SJCRH30 (cell line): ENCODE data around the gene CIB1. TPM values are rescaled to one million over a fixed set of nuclear protein-coding genes. Genes with fewer than 3 reads are reported as not detected.
"Not testable (repeated sequence)": the region's sequence is repeated elsewhere in the genome, so short reads cannot be mapped to it uniquely, and the experiment has no call there.

Experiments used
- DNase-seq, 2 experiments: peaks; one replicate each; pipeline ENCODE4 v3.0.0-alpha.2; 2015 to 2020
- H3K27ac ChIP-seq: fragments of 250-450 bp; sonication (Bioruptor Pico); 2 replicates; pipeline ENCODE4 v1.5.1; 2020; ENCODE audit warnings: mild to moderate bottlenecking, moderate library complexity
- H3K27me3 ChIP-seq: fragments of 250-450 bp; sonication (Bioruptor Pico); 2 replicates; pipeline ENCODE4 v1.5.1; 2020; ENCODE audit warnings: mild to moderate bottlenecking, moderate library complexity
- H3K36me3 ChIP-seq: fragments of 250-450 bp; sonication (Bioruptor Pico); 2 replicates; pipeline ENCODE4 v1.5.1; 2020; ENCODE audit warnings: mild to moderate bottlenecking, moderate library complexity
- H3K4me1 ChIP-seq: fragments of 250-450 bp; sonication (Bioruptor Pico); 2 replicates; pipeline ENCODE4 v1.5.1; 2020; ENCODE audit warnings: mild to moderate bottlenecking, moderate library complexity
- H3K4me3 ChIP-seq: fragments of 250-450 bp; sonication (Bioruptor Pico); 2 replicates; pipeline ENCODE4 v1.5.1; 2020; ENCODE audit warnings: mild to moderate bottlenecking, moderate library complexity
- H3K9me3 ChIP-seq: fragments of 250-450 bp; sonication (Bioruptor Pico); replicated peaks from 2 replicates; pipeline ENCODE4 v1.5.1; 2020; ENCODE audit warnings: mild to moderate bottlenecking, moderate library complexity
- total RNA-seq: library from RNA; depleted of rRNA; stranded (reverse); fragments of >200 nt; shearing (Covaris generic); gene quantifications from 2 replicates; pipeline ENCODE4 v1.2.3, GENCODE V29; 2014

The CIB1 gene
- total RNA-seq, 1 experiment from 2014 or later: 12.7 TPM

- H3K27ac ChIP-seq: no peak within 1 kb of the TSS
- no peaks in the 10 kb centered on the region for H3K36me3 ChIP-seq
- 0 out of 2 replicates have a peak, but pooled peaks cover 3% of the 10 kb centered on the region for H3K4me1 ChIP-seq
- DNase-seq: peak; percentile 64 to 72
- no peaks in the 10 kb centered on the region for H3K9me3 ChIP-seq
- H3K4me3 ChIP-seq: peak within 1 kb of the TSS; percentile 98
- peaks cover 20% of the 10 kb centered on the region for H3K27me3 ChIP-seq
Measured at GRCh38 chr15:90201130-90201943, 32.4 kb downstream of the CIB1 start, which contains the start of gene SEMA4B. Gene SEMA4B, plus strand, starts transcription at chr15:90201330. Its CDS starts 249 bp downstream, at chr15:90201579.

DNA sequence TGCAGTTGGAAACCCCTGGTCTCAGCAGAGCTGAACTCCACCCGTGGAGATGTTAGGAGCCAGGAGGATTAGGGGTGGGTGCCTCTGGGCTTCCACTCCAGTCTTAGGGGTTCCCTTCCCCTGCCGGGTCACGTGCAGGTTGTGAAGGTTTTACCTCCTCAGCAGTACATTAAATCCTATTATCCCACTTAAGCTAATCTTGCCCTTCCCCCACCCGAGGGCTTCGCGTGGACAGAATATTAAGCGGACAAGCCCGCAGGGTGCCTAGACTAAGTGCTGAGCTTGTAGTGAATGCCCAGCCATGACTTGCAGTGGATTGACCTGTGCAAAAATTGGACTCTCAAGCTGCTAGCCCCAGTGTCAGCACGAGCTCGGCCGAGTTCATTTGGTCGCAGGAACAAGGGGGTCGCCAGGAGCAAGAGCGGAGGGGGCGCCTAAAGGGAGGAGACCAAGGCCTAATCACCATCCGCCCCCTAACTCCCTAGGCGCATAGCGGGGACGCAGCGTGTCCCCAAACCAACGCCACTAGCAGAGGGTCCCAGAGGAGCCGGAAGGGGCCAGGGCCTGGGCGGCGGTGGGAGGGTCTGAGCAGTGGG, 33.1 kb downstream of the CIB1 start:
- no peak for DNase-seq
- H3K27me3 ChIP-seq: peaks cover 20% of the 10 kb centered on the region
- H3K9me3 ChIP-seq: no peaks in the 10 kb centered on the region
- 0 out of 2 replicates have a peak, but pooled peaks cover 3% of the 10 kb centered on the region for H3K4me1 ChIP-seq
- H3K4me3 ChIP-seq: peak overlapping the region; percentile 98
- no peaks in the 10 kb centered on the region for H3K36me3 ChIP-seq
- no peak overlapping the region for H3K27ac ChIP-seq

GRCh38 chr15:90194655-90195054, 39.1 kb downstream of the CIB1 start:
- Histone ChIP-seq H3K4me3 (no peak overlapping the region), H3K27me3 (peaks cover 4% of the 10 kb centered on the region), H3K36me3 (no peaks in the 10 kb centered on the region), H3K4me1 (no peaks in the 10 kb centered on the region), H3K9me3 (no peaks in the 10 kb centered on the region), H3K27ac (no peak overlapping the region)
- DNase-seq: no peak

DNA sequence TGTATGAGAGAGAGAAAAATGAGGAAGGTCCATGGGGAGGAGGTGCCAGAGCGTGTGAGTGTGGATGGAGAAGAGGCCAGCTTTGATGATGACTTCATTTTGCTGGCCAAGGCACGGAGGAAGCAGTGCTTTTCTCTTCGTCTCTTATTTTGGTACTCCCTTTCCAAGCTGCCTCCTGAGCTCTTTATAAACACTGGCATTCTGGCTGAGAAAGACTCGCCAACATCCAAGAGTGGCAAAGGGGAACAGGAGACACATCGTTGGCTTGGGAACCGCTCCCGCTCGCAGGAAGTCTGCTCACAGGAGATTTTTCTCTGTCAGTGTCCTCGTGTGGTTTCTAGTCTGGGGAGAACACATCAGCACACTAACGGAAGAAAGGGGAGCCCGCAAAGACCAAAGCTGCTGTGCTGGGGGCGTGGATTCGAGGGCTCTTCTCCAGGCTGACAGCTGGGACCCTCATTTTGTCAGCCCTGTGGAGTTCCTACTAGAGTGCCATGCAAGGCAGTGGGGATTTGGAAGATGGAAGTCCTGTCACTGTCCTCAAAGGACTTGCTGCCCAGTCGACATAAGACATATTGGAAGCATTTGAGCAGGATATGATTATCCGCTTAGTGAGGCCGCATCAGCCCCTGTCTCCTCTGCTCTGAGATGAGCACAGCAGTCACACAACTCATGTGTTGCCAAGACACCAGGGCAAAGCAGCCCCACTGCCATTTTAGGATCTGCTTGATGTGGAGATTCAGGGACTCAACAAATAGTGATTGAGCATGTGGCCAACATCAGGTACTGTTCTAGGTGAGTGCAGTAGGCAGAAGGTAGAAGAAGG, 40.6 kb downstream of the CIB1 start:
- H3K27ac ChIP-seq: no peak overlapping the region
- no peak for DNase-seq

GRCh38 chr15:90191794-90192509, 41.8 kb downstream of the CIB1 start:
- Histone ChIP-seq H3K27ac (no peak overlapping the region), H3K4me1 (no peaks in the 10 kb centered on the region), H3K9me3 (no peaks in the 10 kb centered on the region), H3K4me3 (no peak overlapping the region), H3K36me3 (no peaks in the 10 kb centered on the region), H3K27me3 (0 out of 2 replicates have a peak, but pooled peaks cover 4% of the 10 kb centered on the region)
- peak; percentile 33 to 37 for DNase-seq

More for the DNA sequence above, 40.6 kb downstream of the CIB1 start:
- Histone ChIP-seq H3K4me1 (no peaks in the 10 kb centered on the region), H3K36me3 (no peaks in the 10 kb centered on the region), H3K27me3 (0 out of 2 replicates have a peak, but pooled peaks cover 4% of the 10 kb centered on the region), H3K9me3 (no peaks in the 10 kb centered on the region), H3K4me3 (no peak overlapping the region)

- no peaks in the 10 kb centered on the region for H3K36me3 ChIP-seq
- no peak for DNase-seq
- H3K9me3 ChIP-seq: no peaks in the 10 kb centered on the region
- H3K4me1 ChIP-seq: no peaks in the 10 kb centered on the region
- 0 out of 2 replicates have a peak, but pooled peaks cover 4% of the 10 kb centered on the region for H3K27me3 ChIP-seq
- no peak overlapping the region for H3K4me3 ChIP-seq
- no peak overlapping the region for H3K27ac ChIP-seq
Measured at GRCh38 chr15:90191344-90191687, 42.4 kb downstream of the CIB1 start.

- no peak overlapping the region for H3K27ac ChIP-seq
Measured at GRCh38 chr15:90190606-90191343, 43.0 kb downstream of the CIB1 start.

DNA sequence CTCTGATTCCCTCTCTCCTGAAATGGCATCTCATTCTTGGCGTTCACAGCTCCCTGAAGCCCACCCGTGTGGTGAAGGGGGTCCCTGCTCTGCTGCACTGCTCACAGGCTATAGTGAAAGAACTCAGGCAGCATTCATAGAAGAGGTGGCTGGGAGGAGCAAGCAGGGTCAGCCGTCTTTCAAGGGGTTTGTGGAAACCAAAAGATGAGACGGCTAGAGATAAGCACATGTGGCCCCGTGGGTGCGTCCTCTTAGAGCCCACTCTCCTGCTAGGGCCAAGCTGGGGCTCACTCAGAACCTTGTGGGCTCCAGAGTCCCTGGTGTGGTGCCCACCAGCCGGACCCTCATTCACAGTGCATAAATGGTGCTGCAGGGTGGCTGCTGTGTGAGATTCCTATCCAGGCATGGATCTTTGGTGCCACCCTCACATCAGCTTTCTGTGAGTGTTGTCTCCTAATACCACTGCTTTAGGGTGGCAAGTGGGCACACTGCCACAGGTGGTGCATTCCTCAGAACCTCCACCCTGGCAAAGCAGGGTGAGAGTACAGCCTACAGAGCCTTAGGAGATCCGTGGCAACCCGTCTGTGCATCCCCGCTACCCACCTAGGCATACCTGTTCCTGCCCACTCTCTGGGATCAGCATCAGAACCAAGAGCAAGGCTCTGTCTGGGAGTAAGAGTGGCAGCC, 43.8 kb downstream of the CIB1 start:
- Histone ChIP-seq H3K9me3 (no peaks in the 10 kb centered on the region), H3K36me3 (no peaks in the 10 kb centered on the region), H3K4me1 (no peaks in the 10 kb centered on the region), H3K27ac (no peak overlapping the region), H3K27me3 (peaks cover 6% of the 10 kb centered on the region; the same call in 1 of the 2 replicates), H3K4me3 (no peak overlapping the region)
- no peak for DNase-seq

More at GRCh38 chr15:90190606-90191343, 43.0 kb downstream of the CIB1 start:
- Histone ChIP-seq H3K4me1 (no peaks in the 10 kb centered on the region), H3K4me3 (no peak overlapping the region), H3K36me3 (no peaks in the 10 kb centered on the region), H3K27me3 (0 out of 2 replicates have a peak, but pooled peaks cover 4% of the 10 kb centered on the region), H3K9me3 (no peaks in the 10 kb centered on the region)
- DNase-seq: no peak

DNA sequence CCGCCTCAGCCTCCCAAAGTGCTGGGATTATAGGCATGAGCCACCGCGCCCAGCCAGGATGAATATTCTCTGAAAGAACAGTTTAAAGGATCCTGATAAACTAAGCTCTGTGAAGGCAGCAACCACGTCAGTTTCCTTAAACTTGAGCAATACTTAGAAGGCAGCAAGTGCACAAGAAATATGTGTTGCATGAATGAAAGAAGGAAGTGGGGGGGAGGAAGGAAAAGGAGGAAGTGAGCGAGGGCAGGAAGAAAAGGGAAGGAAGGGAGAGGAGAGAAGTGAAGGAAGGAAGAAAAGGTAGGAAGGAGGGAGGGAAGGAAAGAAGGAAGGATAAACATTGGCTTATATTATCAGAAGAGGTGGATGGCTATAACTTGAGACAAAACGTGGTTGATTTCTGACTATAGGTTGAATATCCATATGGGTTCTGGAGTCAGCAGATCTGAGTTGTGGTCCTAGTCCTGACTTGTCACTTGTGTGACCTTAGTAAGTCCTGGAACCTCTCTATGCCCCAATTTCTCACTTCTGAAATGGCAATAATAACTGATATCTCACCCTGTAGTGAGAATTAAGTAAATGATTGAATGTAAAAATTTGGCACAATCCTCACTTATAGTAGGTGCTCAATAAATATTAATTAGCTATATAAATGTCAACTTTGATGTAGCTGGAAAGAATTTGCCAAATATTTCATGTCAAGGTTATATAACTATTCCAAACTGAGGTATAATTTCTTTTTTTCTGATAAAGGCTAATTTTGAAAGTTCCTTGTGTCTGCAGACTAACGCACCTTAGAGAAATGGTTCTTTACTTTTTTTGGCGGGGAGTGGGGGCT, 44.6 kb downstream of the CIB1 start:
- Histone ChIP-seq H3K9me3 (no peaks in the 10 kb centered on the region), H3K27ac (no peak overlapping the region), H3K4me1 (no peaks in the 10 kb centered on the region), H3K27me3 (peaks cover 9% of the 10 kb centered on the region; the same call in 1 of the 2 replicates), H3K4me3 (no peak overlapping the region), H3K36me3 (no peaks in the 10 kb centered on the region)
- no peak for DNase-seq

GRCh38 chr15:90188065-90188464, 45.7 kb downstream of the CIB1 start:
- not testable (repeated sequence) for H3K36me3 ChIP-seq
- H3K27me3 ChIP-seq: peaks cover 13% of the 10 kb centered on the region; the same call in 1 of the 2 replicates

GRCh38 chr15:90187257-90187868, 46.4 kb downstream of the CIB1 start:
- H3K27ac ChIP-seq: no peak overlapping the region
- no peaks in the 10 kb centered on the region for H3K9me3 ChIP-seq
- no peaks in the 10 kb centered on the region for H3K36me3 ChIP-seq
- H3K27me3 ChIP-seq: peaks cover 13% of the 10 kb centered on the region
- H3K4me1 ChIP-seq: no peaks in the 10 kb centered on the region
- no peak for DNase-seq
- H3K4me3 ChIP-seq: no peak overlapping the region

More at GRCh38 chr15:90188065-90188464, 45.7 kb downstream of the CIB1 start:
- DNase-seq, H3K9me3 ChIP-seq, H3K4me1 ChIP-seq, H3K4me3 ChIP-seq, H3K27ac ChIP-seq: not testable (repeated sequence)
